GM21423 (cell line): ENCODE measurements around the gene OAT.

Experiments used
- ATAC-seq: cut with Tn5 transposase; IDR thresholded peaks from one replicate; pipeline ENCODE4 v1.9.1; 2021; ENCODE audit warnings: mild to moderate bottlenecking, moderate library complexity; ENCODE audit not compliant: unreplicated experiment

The OAT gene

DNA sequence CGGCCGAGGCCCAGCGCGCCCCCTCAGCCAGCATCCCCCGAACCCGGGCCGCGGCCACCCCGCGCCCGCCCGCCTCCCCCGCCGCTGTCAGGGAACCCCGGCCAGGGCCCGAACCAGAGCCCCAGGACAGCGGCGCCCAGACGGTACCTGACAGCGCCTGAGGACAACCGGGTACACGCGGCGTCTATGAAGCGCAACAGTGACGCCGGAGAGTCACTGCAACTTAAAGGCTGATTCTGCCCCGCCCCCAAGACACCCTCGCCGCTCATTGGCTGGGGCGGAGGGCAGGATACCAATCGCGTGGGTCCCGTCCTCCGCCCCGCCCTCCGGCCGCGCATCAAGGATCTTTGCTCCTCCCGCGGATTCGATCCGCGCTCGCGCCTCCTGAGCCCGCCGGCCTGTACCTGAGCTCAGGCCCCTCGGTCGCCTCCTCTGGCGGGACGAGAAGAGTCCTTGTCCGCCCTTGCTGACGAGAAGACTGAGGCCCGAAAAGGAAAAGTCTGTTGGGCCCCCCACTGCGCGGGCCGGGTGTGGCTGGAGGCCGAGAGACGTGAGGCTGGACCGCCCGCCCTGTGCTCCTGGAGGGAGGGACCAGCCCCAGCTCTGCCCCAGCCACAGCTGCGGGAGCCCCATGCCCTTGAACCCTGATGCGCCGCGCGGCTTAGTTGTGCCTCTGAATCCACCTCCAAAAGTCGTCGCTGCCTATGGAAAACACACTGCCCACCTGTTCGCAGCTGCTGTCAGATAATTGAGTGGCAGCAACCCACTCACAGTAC lies at the start of gene OAT:
TSS of gene OAT (minus strand) at position 198 of the 776 bp plus-strand sequence. CDS start 6,752 bp downstream, outside the sequence.
- peak; percentile 97 for ATAC-seq

DNA sequence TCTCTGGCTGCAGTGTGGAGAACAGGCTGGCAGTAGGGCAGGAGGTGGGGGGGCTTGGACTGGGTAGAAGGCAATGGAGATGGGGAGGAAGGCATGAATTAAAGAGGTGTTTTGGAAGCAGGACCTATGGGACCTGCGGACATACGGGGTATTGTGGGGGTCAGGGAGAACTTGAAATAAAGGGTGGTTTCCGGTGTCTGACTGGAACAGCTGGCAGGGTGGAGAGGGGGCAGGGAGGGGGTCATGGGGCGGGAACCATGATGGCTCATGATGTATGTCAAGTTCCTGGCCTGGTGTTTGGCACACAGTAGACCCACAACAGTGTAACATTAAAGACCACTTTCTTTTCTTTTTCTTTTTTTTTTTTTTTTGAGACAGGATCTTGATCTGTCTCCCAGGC lies 48.4 kb upstream of the OAT start:
- no peak for ATAC-seq

GRCh38 chr10:124465777-124466488 lies 47.2 kb upstream of the OAT start:
- ATAC-seq = no peak

DNA sequence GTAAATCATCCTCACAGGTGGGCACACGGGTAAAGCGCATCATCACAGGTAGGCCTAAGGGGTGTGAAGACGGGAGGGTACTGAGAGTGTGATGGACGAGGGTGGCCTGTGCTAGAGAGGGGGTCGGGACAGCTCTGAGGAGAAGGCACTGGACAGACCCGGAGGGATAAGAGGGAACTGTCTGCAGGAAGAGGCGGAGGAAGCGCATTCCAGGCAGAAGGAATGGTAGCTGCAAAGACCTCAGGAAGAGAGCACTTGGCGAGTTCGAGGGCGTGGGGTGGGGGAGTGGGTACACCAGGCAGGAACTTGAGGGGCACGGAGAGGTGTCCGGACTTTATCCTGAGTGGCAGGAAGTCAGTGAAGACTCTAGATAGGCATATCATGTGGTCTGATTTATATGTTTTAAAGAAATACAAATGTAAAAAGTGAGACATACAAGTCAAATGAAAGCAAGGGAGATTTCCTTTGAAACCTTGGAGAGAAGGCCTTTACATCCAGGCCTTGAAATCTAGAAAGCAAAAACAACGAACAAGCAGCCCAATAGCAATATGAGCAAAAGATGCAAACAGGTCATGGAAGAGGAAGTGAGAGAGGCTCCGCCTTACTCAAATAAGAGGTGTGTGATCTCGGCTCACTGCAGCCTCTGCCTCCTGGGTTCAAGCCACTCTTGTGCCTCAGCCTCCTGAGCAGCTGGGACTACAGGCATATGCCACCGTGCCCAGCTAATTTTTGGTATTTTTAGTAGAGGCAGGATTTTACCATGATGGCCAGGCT lies 46.5 kb upstream of the OAT start:
- ATAC-seq = peak; percentile 39

- no peak for ATAC-seq
Observed at GRCh38 chr10:124464028-124464965, 45.6 kb upstream of the OAT start.

DNA sequence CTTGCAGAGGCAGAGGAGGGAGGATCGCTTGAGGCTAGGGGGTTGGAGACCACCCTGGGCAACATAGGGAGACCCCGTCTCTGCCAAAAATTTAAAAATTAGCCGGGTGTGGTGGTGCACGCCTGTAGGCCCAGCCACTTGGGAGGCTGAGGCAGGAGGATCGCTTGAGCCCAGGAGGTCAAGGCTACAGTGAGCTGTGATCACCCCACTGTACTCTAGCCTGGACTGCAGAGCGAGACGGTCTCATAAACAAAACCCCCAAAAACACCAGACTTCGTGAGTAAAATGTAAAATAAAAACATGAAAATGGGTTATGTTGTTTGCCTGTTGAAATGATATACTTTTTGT lies 43.6 kb upstream of the OAT start:
- ATAC-seq = no peak

DNA sequence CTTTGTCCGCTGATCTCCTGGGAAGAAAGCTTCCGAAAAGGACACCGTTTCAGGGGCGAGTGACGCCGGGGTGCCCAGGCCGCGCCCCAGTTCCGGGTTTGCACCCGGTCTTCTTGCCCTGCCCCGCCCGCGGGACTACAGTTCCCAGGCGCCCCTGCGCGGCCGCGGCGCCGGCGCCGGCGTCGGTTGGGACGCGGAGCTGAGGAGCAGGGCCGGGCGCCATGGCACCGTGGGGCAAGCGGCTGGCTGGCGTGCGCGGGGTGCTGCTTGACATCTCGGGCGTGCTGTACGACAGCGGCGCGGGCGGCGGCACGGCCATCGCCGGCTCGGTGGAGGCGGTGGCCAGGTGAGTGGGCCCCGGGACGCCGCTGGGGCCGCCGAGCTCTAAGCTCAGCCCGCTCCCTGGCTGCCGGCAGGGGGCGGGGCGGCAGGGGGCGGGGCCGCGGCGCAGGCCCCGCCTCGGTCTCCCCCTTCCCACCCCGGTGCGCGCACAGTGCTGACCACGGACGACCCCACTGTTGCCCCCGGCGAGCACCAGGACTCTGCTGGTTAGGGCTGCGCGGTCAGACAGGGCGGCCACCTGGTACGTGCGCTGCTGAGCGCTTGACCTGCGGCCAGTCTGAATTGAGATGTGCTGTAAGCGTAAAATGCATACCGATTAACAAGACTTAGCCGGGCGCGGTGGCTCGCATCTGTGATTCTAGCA lies 43.1 kb upstream of the OAT start, which contains the start of gene LHPP:
TSS of gene LHPP (plus strand) at position 182 of the 706 bp plus-strand sequence. CDS start at position 222, 40 bp downstream.
- ATAC-seq = peak; percentile 96

DNA sequence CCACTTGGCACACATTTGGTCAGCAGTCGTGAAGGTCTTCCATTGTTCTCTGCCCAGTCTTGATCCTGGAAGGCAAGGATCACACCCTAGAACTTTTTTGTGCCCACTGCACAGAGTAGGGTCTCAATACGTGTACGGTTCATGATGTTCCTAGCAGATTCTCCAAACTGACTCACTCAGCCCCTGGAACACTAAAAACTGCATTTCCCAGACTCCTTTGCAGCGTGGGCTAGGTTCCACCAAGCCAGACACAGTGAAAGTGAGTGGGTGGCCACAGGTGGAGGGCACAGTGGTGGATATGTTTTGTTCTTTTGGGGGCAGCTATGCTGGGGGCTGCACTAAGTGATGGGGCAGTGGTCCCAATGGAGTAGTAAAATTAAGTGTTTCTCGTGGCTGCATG lies 41.4 kb upstream of the OAT start:
- no peak for ATAC-seq

- no peak for ATAC-seq
Observed at GRCh38 chr10:124459395-124459794, 40.7 kb upstream of the OAT start.

DNA sequence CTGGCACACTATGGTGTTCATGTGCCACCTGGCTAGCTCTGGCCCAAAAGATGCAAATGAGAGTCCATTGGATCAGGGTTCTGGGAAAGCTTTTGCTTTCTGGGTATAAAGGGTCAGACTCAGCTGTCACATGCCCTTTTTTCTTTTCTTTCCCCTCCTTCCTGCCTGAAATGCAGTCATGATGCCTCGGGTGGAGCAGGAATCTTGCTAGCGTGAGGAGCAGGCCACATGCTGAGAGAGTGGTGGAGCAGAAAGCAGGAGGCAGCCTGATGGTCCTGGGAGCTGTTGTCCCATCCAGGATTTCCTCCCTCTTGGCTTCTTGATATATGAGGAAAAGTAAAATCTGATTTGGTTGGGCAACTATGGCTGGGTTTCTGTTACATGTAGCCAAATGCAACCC lies 40.2 kb upstream of the OAT start:
- ATAC-seq = no peak

GRCh38 chr10:124458473-124458872 lies 39.8 kb upstream of the OAT start:
- no peak for ATAC-seq

- no peak for ATAC-seq
Observed at GRCh38 chr10:124455441-124455840, 36.7 kb upstream of the OAT start.

DNA sequence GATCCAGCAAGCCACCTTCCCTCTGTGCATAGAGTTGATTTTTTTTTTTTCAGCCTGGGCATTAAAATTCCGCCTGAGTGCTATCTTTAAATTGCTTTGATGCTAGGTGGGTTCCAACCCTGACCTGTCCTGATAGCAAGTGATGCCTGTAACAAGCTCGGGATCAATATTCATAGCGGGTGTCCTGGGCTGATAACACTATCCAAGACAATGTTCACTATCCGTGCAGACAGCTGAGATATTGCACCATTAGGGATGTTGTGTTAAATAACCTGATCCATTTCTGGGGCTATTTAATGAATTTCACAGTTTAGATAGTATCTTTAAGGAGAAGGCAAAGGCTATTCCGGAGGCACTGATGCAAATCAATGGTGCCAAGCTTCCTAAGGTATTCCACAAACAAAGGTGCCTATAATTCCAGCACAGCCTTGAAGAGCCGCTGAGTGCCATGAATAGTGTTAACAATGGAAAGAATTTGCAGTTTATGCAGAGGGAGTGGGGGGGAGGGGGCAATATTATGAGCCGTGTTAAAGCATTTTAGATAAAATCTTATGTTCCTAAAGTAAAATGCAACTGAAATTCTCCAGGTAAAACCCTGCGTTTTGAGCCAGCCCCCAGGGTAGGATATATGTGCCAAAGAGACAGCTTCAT lies 35.4 kb upstream of the OAT start:
- ATAC-seq = no peak

- ATAC-seq = no peak
Observed at GRCh38 chr10:124451276-124451675, 32.6 kb upstream of the OAT start.

GRCh38 chr10:124450783-124451057 lies 32.0 kb upstream of the OAT start:
- no peak for ATAC-seq

- ATAC-seq = no peak
Observed at GRCh38 chr10:124450012-124450782, 31.5 kb upstream of the OAT start, which contains the start of gene NKX1-2. NKX1-2 (minus strand) TSS chr10:124450035; CDS start chr10:124449943, 92 bp downstream.

DNA sequence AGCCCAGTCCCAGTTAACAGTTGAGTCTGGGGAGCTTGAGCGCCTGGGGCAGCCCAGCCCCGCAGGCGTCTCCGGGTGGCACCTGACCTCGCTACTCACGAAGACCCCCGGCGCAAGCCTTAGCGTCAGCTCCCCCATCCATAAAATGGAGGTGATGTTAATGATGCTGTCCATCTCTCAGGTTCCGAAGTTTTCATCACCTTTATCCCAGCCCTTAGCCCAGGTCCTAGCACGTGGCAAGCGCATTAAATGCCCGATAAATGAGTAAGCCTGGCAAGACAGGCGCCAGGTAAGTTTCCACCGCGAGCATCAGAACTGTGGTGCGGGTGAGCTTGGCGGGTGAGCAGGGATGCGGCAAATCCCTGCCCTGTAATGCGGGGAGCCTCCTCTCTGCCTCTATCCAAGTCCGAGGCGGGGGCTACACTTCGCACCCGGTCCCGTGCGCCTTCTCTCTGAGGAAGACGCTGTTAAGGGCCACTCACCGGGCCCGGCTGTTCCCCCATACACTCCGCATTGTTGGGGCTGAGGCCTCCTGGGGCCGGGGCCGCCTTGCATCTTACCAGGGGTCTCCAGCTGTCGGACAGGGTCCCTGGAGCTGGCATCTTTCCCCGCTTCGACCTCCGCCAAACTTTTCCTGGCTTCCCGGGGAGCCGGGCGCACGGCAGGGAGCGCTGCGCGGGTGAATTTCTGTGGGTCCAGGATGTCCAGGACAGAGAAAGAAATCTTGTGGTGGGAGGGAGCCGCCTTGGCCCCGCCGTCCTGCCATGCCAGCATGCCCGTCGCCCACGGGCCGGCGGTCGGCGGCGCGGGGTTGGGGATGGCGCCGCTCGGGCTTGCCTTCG lies 30.7 kb upstream of the OAT start:
- no peak for ATAC-seq

DNA sequence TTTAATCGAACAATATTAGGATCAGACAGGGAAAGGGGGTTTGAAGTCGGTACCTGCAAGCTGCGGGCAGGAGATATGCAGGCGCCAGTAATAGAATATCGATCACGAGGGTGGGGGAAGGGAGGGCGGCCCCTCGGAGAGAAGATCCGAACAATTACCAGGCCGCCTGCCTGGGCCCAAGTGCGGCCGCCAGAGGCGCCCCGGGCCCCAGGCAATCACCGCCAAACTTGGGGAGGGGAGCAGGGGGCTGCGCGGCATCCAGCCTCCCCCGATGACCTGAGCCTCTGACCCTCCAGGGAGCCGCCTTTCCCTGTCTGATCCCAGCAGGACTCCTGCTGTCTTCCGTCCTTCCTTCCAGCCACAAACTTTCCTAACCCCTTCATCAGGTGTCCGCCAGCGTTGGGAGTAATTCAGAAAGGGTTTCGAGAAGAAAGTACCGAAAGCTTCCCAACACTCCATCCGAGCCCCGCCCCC lies 30.0 kb upstream of the OAT start:
- ATAC-seq = no peak
